Endothelial cell of umbilical vein (primary cell): ENCODE data around the gene NLRP9.

Experiments used
- EZH2 ChIP-seq: IDR thresholded peaks from 2 replicates; pipeline ENCODE4 v1.6.1; 2012; ENCODE audit warnings: borderline replicate concordance, low read depth, mild to moderate bottlenecking, moderate library complexity, low read length, inconsistent platforms; ENCODE audit not compliant: severe bottlenecking
- MYC ChIP-seq: IDR thresholded peaks from one replicate; pipeline ENCODE4 v1.6.1; 2011; ENCODE audit warnings: mild to moderate bottlenecking, low read depth, low read length
- POLR2AphosphoS5 ChIP-seq: IDR thresholded peaks from 2 replicates; pipeline ENCODE4 v1.6.1; 2012; ENCODE audit warnings: low read depth, mild to moderate bottlenecking, control low read depth, low read length, moderate library complexity; ENCODE audit not compliant: insufficient read depth
- TF ChIP-seq, protein P1 (sequence below), 2 donors: IDR thresholded peaks; 1 replicate in 1 of 2; 2 replicates in 1 of 2; pipeline ENCODE4 v1.5.1; 2011; ENCODE audit warnings: low read length in 2 of 2, mild to moderate bottlenecking in 2 of 2, moderate library complexity in 2 of 2, control low read depth in 1 of 2, inconsistent platforms in 1 of 2, low read depth in 1 of 2; ENCODE audit not compliant: insufficient read depth in 1 of 2; ENCODE audit errors: extremely low read depth in 1 of 2

DNA sequence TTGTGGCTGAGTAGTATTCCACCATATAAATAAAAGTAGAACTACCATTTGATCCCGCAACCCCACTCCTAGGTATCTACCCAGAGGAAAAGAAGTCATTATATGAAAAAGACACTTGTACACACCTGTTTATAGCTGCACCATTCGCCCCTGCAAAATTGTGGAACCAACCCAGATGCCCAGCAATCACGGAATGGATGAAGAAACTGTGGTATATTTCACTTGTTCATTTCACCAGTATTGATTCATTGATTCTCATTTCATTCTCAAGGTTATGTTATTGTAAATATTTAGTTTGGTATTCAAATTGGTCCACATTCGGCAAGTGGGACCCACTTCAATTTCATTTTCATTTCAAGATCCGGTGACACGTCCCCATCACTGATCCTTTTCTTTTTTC lies 12.5 kb upstream of the NLRP9 start:
- TF ChIP-seq POLR2AphosphoS5: no peak
- no peak for TF ChIP-seq MYC
- TF ChIP-seq, protein P1, sequence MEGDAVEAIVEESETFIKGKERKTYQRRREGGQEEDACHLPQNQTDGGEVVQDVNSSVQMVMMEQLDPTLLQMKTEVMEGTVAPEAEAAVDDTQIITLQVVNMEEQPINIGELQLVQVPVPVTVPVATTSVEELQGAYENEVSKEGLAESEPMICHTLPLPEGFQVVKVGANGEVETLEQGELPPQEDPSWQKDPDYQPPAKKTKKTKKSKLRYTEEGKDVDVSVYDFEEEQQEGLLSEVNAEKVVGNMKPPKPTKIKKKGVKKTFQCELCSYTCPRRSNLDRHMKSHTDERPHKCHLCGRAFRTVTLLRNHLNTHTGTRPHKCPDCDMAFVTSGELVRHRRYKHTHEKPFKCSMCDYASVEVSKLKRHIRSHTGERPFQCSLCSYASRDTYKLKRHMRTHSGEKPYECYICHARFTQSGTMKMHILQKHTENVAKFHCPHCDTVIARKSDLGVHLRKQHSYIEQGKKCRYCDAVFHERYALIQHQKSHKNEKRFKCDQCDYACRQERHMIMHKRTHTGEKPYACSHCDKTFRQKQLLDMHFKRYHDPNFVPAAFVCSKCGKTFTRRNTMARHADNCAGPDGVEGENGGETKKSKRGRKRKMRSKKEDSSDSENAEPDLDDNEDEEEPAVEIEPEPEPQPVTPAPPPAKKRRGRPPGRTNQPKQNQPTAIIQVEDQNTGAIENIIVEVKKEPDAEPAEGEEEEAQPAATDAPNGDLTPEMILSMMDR (IDR thresholded peaks at IDR 0.05; ENCODE audit: extremely low read depth in 1 of 2, insufficient read depth in 1 of 2, low read depth in 1 of 2, low read length in 2 of 2): no peak
- no peak for TF ChIP-seq EZH2
